K562 (cell line): ENCODE results near the gene ITPRIPL1. TPM values are rescaled to one million over a fixed set of nuclear protein-coding genes. Genes with fewer than 3 reads are reported as not detected.

Experiments
- ATAC-seq: fragments of 200-7000 bp; cut with Tn5 transposase; 3 replicates; pipeline ENCODE4 v1.9.1; 2020; ENCODE audit warnings: moderate library complexity
- BruUV-seq: library from RNA; stranded (reverse); fragments of 400-500 nt; replicated peaks from 2 replicates; lab custom pipeline; 2021; lab: Mats Ljungman, UMichigan
- CTCF ChIA-PET: fragments of 300-600 bp; formaldehyde crosslinking; extraction: SDS; loops from one replicate; lab custom pipeline; 2021; ENCODE audit warnings: low intra/inter-chr PET ratio; lab: Yijun Ruan, JAX
- POLR2A ChIA-PET: fragments of 300-600, 350-650 bp; sonication (Branson Sonifier 250); formaldehyde crosslinking; extraction: SDS; loops from one replicate; lab custom pipeline; 2021; ENCODE audit warnings: antibody characterized with exemption, inconsistent platforms; lab: Yijun Ruan, JAX
- DNase-seq, 4 experiments: peaks; one replicate each; pipeline versions ENCODE4 v3.0.0 to v3.0.0-alpha.2; 2011 to 2018; ENCODE audit warnings: low spot score in 3 of 4, mixed read lengths in 3 of 4; ENCODE audit errors: extremely low read depth in 1 of 4
- FAIRE-seq: peaks from 2 replicates; lab custom pipeline; 2011; peaks lifted over from hg19 to GRCh38; lab: Jason Lieb, UNC
- H2AFZ ChIP-seq: 2 replicates; pipeline ENCODE4 v1.6.0; 2011; ENCODE audit warnings: low read depth, low read length, control low read depth, inconsistent platforms
- H3K27ac ChIP-seq: fragments of 200-600 bp; 3 replicates; pipeline ENCODE4 v1.8.0; 2011; ENCODE audit warnings: low read depth, mild to moderate bottlenecking, control low read depth, inconsistent platforms, low read length, moderate library complexity, mixed read lengths; ENCODE audit errors: extremely low read depth
- H3K27me3 ChIP-seq, 2 experiments: fragments of 300-600 bp in 1 of 2; 2 replicates in 1 of 2; 3 replicates in 1 of 2; pipeline versions ENCODE4 v1.6.0 to v1.8.0; 2011; ENCODE audit warnings: inconsistent platforms in 2 of 2, low read length in 2 of 2, mild to moderate bottlenecking in 1 of 2, mixed read lengths in 1 of 2, moderate library complexity in 1 of 2; ENCODE audit not compliant: control insufficient read depth in 2 of 2, insufficient read depth in 2 of 2
- H3K36me3 ChIP-seq: fragments of 300-600 bp; 3 replicates; pipeline ENCODE4 v1.8.0; 2011; ENCODE audit warnings: mild to moderate bottlenecking, low read length, inconsistent platforms; ENCODE audit not compliant: control insufficient read depth, insufficient read depth
- H3K4me1 ChIP-seq, 2 experiments: fragments of 200-600 bp in 1 of 2; replicated peaks in 1 of 2; 2 replicates in 1 of 2; 3 replicates in 1 of 2; pipeline versions ENCODE4 v1.5.1 to v1.8.0; 2011; ENCODE audit warnings: inconsistent platforms in 2 of 2, low read length in 2 of 2, mild to moderate bottlenecking in 1 of 2, mixed read lengths in 1 of 2, moderate library complexity in 1 of 2; ENCODE audit not compliant: control insufficient read depth in 2 of 2, insufficient read depth in 2 of 2
- H3K4me2 ChIP-seq: 2 replicates; pipeline ENCODE4 v1.6.1; 2011; ENCODE audit warnings: low read length, control low read depth, inconsistent platforms, mixed read lengths; ENCODE audit not compliant: insufficient read depth
- H3K4me3 ChIP-seq: fragments of 200-600 bp; sonication (generic), shearing (Covaris generic); 2 replicates; pipeline ENCODE4 v1.5.1; 2016; ENCODE audit warnings: control low read depth, inconsistent platforms
- H3K79me2 ChIP-seq: fragments of 200-600 bp; 3 replicates; pipeline ENCODE4 v1.8.0; 2011; ENCODE audit warnings: low read length, inconsistent platforms; ENCODE audit not compliant: control insufficient read depth, insufficient read depth
- H3K9ac ChIP-seq, 2 experiments: 2 replicates each; pipeline versions ENCODE4 v1.6.0 to v1.6.1; 2011; ENCODE audit warnings: low read depth in 2 of 2, low read length in 2 of 2, control low read depth in 1 of 2, inconsistent platforms in 1 of 2, mild to moderate bottlenecking in 1 of 2, mixed read lengths in 1 of 2; ENCODE audit not compliant: insufficient read depth in 1 of 2
- H3K9me1 ChIP-seq: one replicate; pipeline ENCODE4 v1.6.0; 2011; ENCODE audit warnings: inconsistent platforms, mild to moderate bottlenecking, low read length, moderate library complexity; ENCODE audit not compliant: control insufficient read depth, insufficient read depth
- H3K9me3 ChIP-seq: replicated peaks from 2 replicates; pipeline ENCODE4 v1.5.1; 2011; ENCODE audit warnings: low read depth, low read length, inconsistent platforms; ENCODE audit not compliant: control insufficient read depth, insufficient read depth
- H4K20me1 ChIP-seq: replicated peaks from 2 replicates; pipeline ENCODE4 v1.6.1; 2011; ENCODE audit warnings: low read length, inconsistent platforms, mixed read lengths; ENCODE audit not compliant: control insufficient read depth, insufficient read depth
- BRD9 ChIP-seq: fragments of 450-650 bp; IDR thresholded peaks from 2 replicates; pipeline ENCODE4 v1.6.1; 2018; ENCODE audit warnings: low read depth; ENCODE audit not compliant: partially characterized antibody
- CHD1 ChIP-seq: fragments of 200-600 bp; sonication (generic); IDR thresholded peaks from one replicate; pipeline ENCODE4 v1.6.1; 2012; ENCODE audit warnings: mild to moderate bottlenecking, moderate library complexity, low read length, inconsistent platforms
- CHD2 ChIP-seq: IDR thresholded peaks from 2 replicates; pipeline ENCODE4 v1.6.1; 2011; ENCODE audit warnings: low read depth, low read length
- HDGF ChIP-seq: fragments of 450-650 bp; IDR thresholded peaks from 2 replicates; pipeline ENCODE4 v1.6.1; 2016
- POLR2B ChIP-seq: fragments of 450-650 bp; IDR thresholded peaks from 2 replicates; pipeline ENCODE4 v1.6.1; 2018; ENCODE audit warnings: low read depth; ENCODE audit not compliant: partially characterized antibody
- SIN3A ChIP-seq, 2 experiments: fragments of 150-350 bp in 1 of 2; IDR thresholded peaks; 2 replicates each; pipeline ENCODE4 v1.6.1; 2011 to 2016; ENCODE audit warnings: borderline replicate concordance in 2 of 2, low read depth in 2 of 2, low read length in 2 of 2, mild to moderate bottlenecking in 2 of 2, moderate library complexity in 2 of 2; ENCODE audit not compliant: control insufficient read depth in 1 of 2
- SRSF9 ChIP-seq: fragments of 200-400 bp; formaldehyde crosslinking; IDR thresholded peaks from 2 replicates; pipeline ENCODE4 v1.6.1; 2017; ENCODE audit warnings: low read depth, low read length, borderline replicate concordance
- THAP7 ChIP-seq: fragments of 250-450 bp; sonication (Bioruptor Pico); IDR thresholded peaks from 2 replicates; pipeline ENCODE4 v1.5.0; 2021
- YY1 ChIP-seq, 3 experiments: IDR thresholded peaks; 2 replicates each; pipeline ENCODE4 v1.6.1; 2011; ENCODE audit warnings: low read length in 2 of 3, mild to moderate bottlenecking in 2 of 3, moderate library complexity in 2 of 3, borderline replicate concordance in 1 of 3, control low read depth in 1 of 3, low read depth in 1 of 3; ENCODE audit not compliant: insufficient read depth in 3 of 3, insufficient replicate concordance in 2 of 3, control insufficient read depth in 1 of 3, insufficient read length in 1 of 3; ENCODE audit errors: extremely low read depth in 1 of 3
- ZNF586 ChIP-seq: fragments of 450-650 bp; formaldehyde crosslinking; conservative IDR thresholded peaks from 2 replicates; pipeline ENCODE4 v1.4.0; 2020; ENCODE audit warnings: mild to moderate bottlenecking, moderate library complexity
- WGBS: fragments of 100-300 bp; shearing (Covaris generic); methylation state at CpG from one replicate; pipeline ENCODE4 v1.1.6; 2016; ENCODE audit warnings: low coverage, mixed read lengths; ENCODE audit not compliant: insufficient coverage; ENCODE audit errors: missing lambda C conversion rate; 5-methylcytosine and 5-hydroxymethylcytosine counted together
- in situ Hi-C: fragments of 300-500 bp; cut with MboI; formaldehyde crosslinking; loops from 4 replicates; pipeline ENCODE4 v1.15.0; 2018; ENCODE audit warnings: inconsistent platforms, mixed read lengths
- intact Hi-C: fragments of 100-400 bp; cut with micrococcal nuclease; formaldehyde crosslinking; loops from 2 replicates; pipeline ENCODE4 v1.14.2; 2022
- polyA plus RNA-seq, 8 experiments: library from polyadenylated mRNA; depleted of rRNA in 4 of 8; stranded (reverse) in 5 of 8; unstranded in 3 of 8; fragments of >200 nt; fragmentation: Nextera tagmentation in 2 of 8; fragmentation: Illumina TruSeq in 1 of 8; extraction: Ambion mirVana in 2 of 8; extraction: Trizol in 1 of 8; gene quantifications; 2 replicates each; pipeline versions ENCODE4 v1.2.1 to v1.2.3, GENCODE V29; 2011 to 2014; ENCODE audit warnings: inconsistent platforms in 1 of 8, missing spikeins in 1 of 8
- total RNA-seq, 7 experiments: library from RNA; depleted of rRNA in 6 of 7; stranded (reverse); fragments of >200 nt in 6 of 7; fragmentation: Illumina TruSeq in 2 of 7; extraction: Trizol in 2 of 7; gene quantifications; 2 replicates each; pipeline versions ENCODE4 v1.2.1 to v1.2.3, GENCODE V29; 2011 to 2021; ENCODE audit warnings: low replicate concordance in 1 of 7
- TF ChIP-seq, protein P1 (sequence below), 2 experiments: fragments of 450-650 bp; formaldehyde crosslinking in 1 of 2; IDR thresholded peaks; 2 replicates each; pipeline versions ENCODE4 v1.4.0 to v1.6.1; 2014 to 2020; ENCODE audit warnings: mild to moderate bottlenecking in 2 of 2, borderline replicate concordance in 1 of 2, low read depth in 1 of 2

Gene ITPRIPL1
- total and polyA plus RNA-seq, 9 of the 15 experiments (the other 6 are each of a cell fraction or from before 2014, with no cell fraction given), result 0.99 to 9.0 (median 6.4) TPM

- Histone ChIP-seq H3K79me2 (peaks cover 64% of the 10 kb centered on the region), H3K9me3 (no peaks in the 10 kb centered on the region), H3K36me3 (peaks cover 21% of the 10 kb centered on the region), H3K4me2 (peak overlapping the region; percentile 93), H3K4me1 (peaks cover 18 to 30% of the 10 kb centered on the region in 2 experiments), H4K20me1 (no peaks in the 10 kb centered on the region), H3K27ac (peak overlapping the region; percentile 94), H2AFZ (peak overlapping the region; percentile 77), H3K4me3 (peak overlapping the region; percentile 55), H3K27me3 (no peaks in the 10 kb centered on the region), H3K9me1 (no peaks in the 10 kb centered on the region), H3K9ac (peak overlapping the region; percentile 93 to 98)
- 1% methylated on average over 12 of the region's 15 CpGs for WGBS
- ChIA-PET POLR2A (interaction anchor here (0.5 to 4.4 kb wide), 16 partner anchors 8 to 563 kb away, joined by 3 to 32 read pairs (median 5); partner anchors contain the start of genes ITPRIPL1, SNRNP200 and STARD7), CTCF (no interaction called here)
- intact Hi-C loops (no loop called here), in situ Hi-C loops (no loop called here)
- FAIRE-seq, result peak; percentile 46
- peak; percentile 35 for ATAC-seq
- TSS peak; percentile 69 for BruUV-seq
- DNase-seq, result peak in 3 of 4 experiments; percentile 34 to 53 (median 51)
- peak; percentile 50 for TF ChIP-seq BRD9
- TF ChIP-seq YY1 (IDR thresholded peaks at IDR 0.05; ENCODE audit: borderline replicate concordance in 1 of 3, control insufficient read depth in 1 of 3, extremely low read depth in 1 of 3, insufficient read depth in 3 of 3, insufficient read length in 1 of 3, insufficient replicate concordance in 2 of 3, low read depth in 1 of 3, low read length in 2 of 3), result peak in 2 of 3 experiments; percentile 50 to 65
- TF ChIP-seq HDGF, result 0 out of 2 replicates have a peak, but pooled peaks have one; percentile 16
- TF ChIP-seq THAP7, result no peak
- TF ChIP-seq, protein P1, sequence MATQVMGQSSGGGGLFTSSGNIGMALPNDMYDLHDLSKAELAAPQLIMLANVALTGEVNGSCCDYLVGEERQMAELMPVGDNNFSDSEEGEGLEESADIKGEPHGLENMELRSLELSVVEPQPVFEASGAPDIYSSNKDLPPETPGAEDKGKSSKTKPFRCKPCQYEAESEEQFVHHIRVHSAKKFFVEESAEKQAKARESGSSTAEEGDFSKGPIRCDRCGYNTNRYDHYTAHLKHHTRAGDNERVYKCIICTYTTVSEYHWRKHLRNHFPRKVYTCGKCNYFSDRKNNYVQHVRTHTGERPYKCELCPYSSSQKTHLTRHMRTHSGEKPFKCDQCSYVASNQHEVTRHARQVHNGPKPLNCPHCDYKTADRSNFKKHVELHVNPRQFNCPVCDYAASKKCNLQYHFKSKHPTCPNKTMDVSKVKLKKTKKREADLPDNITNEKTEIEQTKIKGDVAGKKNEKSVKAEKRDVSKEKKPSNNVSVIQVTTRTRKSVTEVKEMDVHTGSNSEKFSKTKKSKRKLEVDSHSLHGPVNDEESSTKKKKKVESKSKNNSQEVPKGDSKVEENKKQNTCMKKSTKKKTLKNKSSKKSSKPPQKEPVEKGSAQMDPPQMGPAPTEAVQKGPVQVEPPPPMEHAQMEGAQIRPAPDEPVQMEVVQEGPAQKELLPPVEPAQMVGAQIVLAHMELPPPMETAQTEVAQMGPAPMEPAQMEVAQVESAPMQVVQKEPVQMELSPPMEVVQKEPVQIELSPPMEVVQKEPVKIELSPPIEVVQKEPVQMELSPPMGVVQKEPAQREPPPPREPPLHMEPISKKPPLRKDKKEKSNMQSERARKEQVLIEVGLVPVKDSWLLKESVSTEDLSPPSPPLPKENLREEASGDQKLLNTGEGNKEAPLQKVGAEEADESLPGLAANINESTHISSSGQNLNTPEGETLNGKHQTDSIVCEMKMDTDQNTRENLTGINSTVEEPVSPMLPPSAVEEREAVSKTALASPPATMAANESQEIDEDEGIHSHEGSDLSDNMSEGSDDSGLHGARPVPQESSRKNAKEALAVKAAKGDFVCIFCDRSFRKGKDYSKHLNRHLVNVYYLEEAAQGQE (IDR thresholded peaks at IDR 0.05; ENCODE audit: borderline replicate concordance), result no peak
- TF ChIP-seq, protein P1 (CRISPR knock-in tag; IDR thresholded peaks at IDR 0.05; ENCODE audit: low read depth), result no peak
- TF ChIP-seq SRSF9, result no peak
- TF ChIP-seq ZNF586 (CRISPR knock-in tag), result no peak
- TF ChIP-seq CHD1, result peak; percentile 42
- no peak for TF ChIP-seq CHD2
- peak; percentile 5 to 56; a peak in 1 of 4 replicates for TF ChIP-seq SIN3A (IDR thresholded peaks at IDR 0.05; ENCODE audit: borderline replicate concordance in 2 of 2, control insufficient read depth in 1 of 2, low read depth in 2 of 2, low read length in 2 of 2)
- TF ChIP-seq POLR2B, result peak; percentile 50
Measured at GRCh38 chr2:96336104-96336775, 11.1 kb downstream of the ITPRIPL1 start.
